ENCODE data around the gene TMEM200A. TPM values are rescaled to one million over a fixed set of nuclear protein-coding genes. Genes with fewer than 3 reads are reported as not detected.

Gene TMEM200A
- total RNA-seq, 2 donors from 2014 or later, result 2.2 to 4.9 TPM

GRCh38 chr6:130389142-130389541 lies 23.3 kb downstream of the TMEM200A start:
- no peak for ATAC-seq (replicated peaks)
- no peaks in the 10 kb centered on the region for H3K36me3 Mint-ChIP-seq (ENCODE audit: low read depth)
- H3K4me3 Mint-ChIP-seq, result no peak overlapping the region
- H3K9me3 Mint-ChIP-seq, result no peaks in the 10 kb centered on the region
- no peaks in the 10 kb centered on the region for H3K4me1 Mint-ChIP-seq
- H3K27ac Mint-ChIP-seq, result no peak overlapping the region
- no peaks in the 10 kb centered on the region for H3K27me3 Mint-ChIP-seq

- H3K36me3 Mint-ChIP-seq (ENCODE audit: low read depth), result no peaks in the 10 kb centered on the region
Measured at GRCh38 chr6:130390890-130391289, 25.1 kb downstream of the TMEM200A start.

GRCh38 chr6:130393306-130393705 lies 27.5 kb downstream of the TMEM200A start:
- H3K27ac Mint-ChIP-seq, result no peak overlapping the region
- no peaks in the 10 kb centered on the region for H3K36me3 Mint-ChIP-seq (ENCODE audit: low read depth)
- no peak for ATAC-seq (replicated peaks)
- H3K4me1 Mint-ChIP-seq, result peaks cover 5% of the 10 kb centered on the region
- H3K4me3 Mint-ChIP-seq, result no peak overlapping the region
- H3K9me3 Mint-ChIP-seq, result no peaks in the 10 kb centered on the region
- H3K27me3 Mint-ChIP-seq, result no peaks in the 10 kb centered on the region

More at GRCh38 chr6:130390890-130391289, 25.1 kb downstream of the TMEM200A start:
- no peaks in the 10 kb centered on the region for H3K27me3 Mint-ChIP-seq
- H3K9me3 Mint-ChIP-seq, result no peaks in the 10 kb centered on the region
- H3K27ac Mint-ChIP-seq, result no peak overlapping the region
- H3K4me1 Mint-ChIP-seq, result no peaks in the 10 kb centered on the region
- ATAC-seq (replicated peaks), result no peak
- H3K4me3 Mint-ChIP-seq, result no peak overlapping the region

- no peak overlapping the region for H3K4me3 Mint-ChIP-seq
- peaks cover 5% of the 10 kb centered on the region for H3K4me1 Mint-ChIP-seq
- no peaks in the 10 kb centered on the region for H3K9me3 Mint-ChIP-seq
- no peaks in the 10 kb centered on the region for H3K36me3 Mint-ChIP-seq (ENCODE audit: low read depth)
- no peaks in the 10 kb centered on the region for H3K27me3 Mint-ChIP-seq
- no peak for ATAC-seq (replicated peaks)
- no peak overlapping the region for H3K27ac Mint-ChIP-seq
Measured at GRCh38 chr6:130394246-130394645, 28.4 kb downstream of the TMEM200A start.

- Mint-ChIP-seq H3K27me3 (no peaks in the 10 kb centered on the region), H3K9me3 (peaks cover 3% of the 10 kb centered on the region), H3K27ac (no peak overlapping the region), H3K36me3 (ENCODE audit: low read depth) (no peaks in the 10 kb centered on the region), H3K4me3 (no peak overlapping the region), H3K4me1 (peaks cover 5% of the 10 kb centered on the region)
- no peak for ATAC-seq (replicated peaks)
Measured at GRCh38 chr6:130395164-130395563, 29.3 kb downstream of the TMEM200A start.

- Mint-ChIP-seq H3K27ac (peak overlapping the region; percentile 63), H3K36me3 (ENCODE audit: low read depth) (no peaks in the 10 kb centered on the region), H3K27me3 (no peaks in the 10 kb centered on the region), H3K9me3 (peaks cover 3% of the 10 kb centered on the region), H3K4me1 (peaks cover 10% of the 10 kb centered on the region), H3K4me3 (peak overlapping the region; percentile 64)
- peak; percentile 38 for ATAC-seq (replicated peaks)
Measured at GRCh38 chr6:130396722-130397121, 30.9 kb downstream of the TMEM200A start.

GRCh38 chr6:130405549-130405948 lies 39.7 kb downstream of the TMEM200A start:
- Mint-ChIP-seq H3K27me3 (no peaks in the 10 kb centered on the region), H3K4me3 (no peak overlapping the region), H3K36me3 (ENCODE audit: low read depth) (no peaks in the 10 kb centered on the region), H3K9me3 (no peaks in the 10 kb centered on the region), H3K27ac (no peak overlapping the region), H3K4me1 (peaks cover 8% of the 10 kb centered on the region)
- no peak for ATAC-seq (replicated peaks)

GRCh38 chr6:130407032-130407431 lies 41.2 kb downstream of the TMEM200A start:
- Mint-ChIP-seq H3K27me3 (no peaks in the 10 kb centered on the region), H3K27ac (no peak overlapping the region), H3K36me3 (ENCODE audit: low read depth) (no peaks in the 10 kb centered on the region), H3K4me3 (no peak overlapping the region), H3K9me3 (no peaks in the 10 kb centered on the region), H3K4me1 (peaks cover 3% of the 10 kb centered on the region)
- ATAC-seq (replicated peaks), result no peak

- ATAC-seq (replicated peaks), result no peak
- no peak overlapping the region for H3K4me3 Mint-ChIP-seq
- H3K9me3 Mint-ChIP-seq, result no peaks in the 10 kb centered on the region
- H3K4me1 Mint-ChIP-seq, result no peaks in the 10 kb centered on the region
- H3K27me3 Mint-ChIP-seq, result no peaks in the 10 kb centered on the region
- H3K36me3 Mint-ChIP-seq (ENCODE audit: low read depth), result no peaks in the 10 kb centered on the region
- H3K27ac Mint-ChIP-seq, result no peak overlapping the region
Measured at GRCh38 chr6:130409418-130410100, 43.7 kb downstream of the TMEM200A start.

- no peaks in the 10 kb centered on the region for H3K4me1 Mint-ChIP-seq
- no peaks in the 10 kb centered on the region for H3K36me3 Mint-ChIP-seq (ENCODE audit: low read depth)
- H3K9me3 Mint-ChIP-seq, result no peaks in the 10 kb centered on the region
- no peak overlapping the region for H3K27ac Mint-ChIP-seq
- no peak overlapping the region for H3K4me3 Mint-ChIP-seq
- ATAC-seq (replicated peaks), result no peak
- no peaks in the 10 kb centered on the region for H3K27me3 Mint-ChIP-seq
Measured at GRCh38 chr6:130411481-130411880, 45.7 kb downstream of the TMEM200A start.

GRCh38 chr6:130412556-130413290 lies 46.9 kb downstream of the TMEM200A start:
- ATAC-seq (replicated peaks), result no peak
- Mint-ChIP-seq H3K9me3 (no peaks in the 10 kb centered on the region), H3K27me3 (no peaks in the 10 kb centered on the region), H3K4me3 (no peak overlapping the region), H3K36me3 (ENCODE audit: low read depth) (no peaks in the 10 kb centered on the region), H3K27ac (no peak overlapping the region), H3K4me1 (no peaks in the 10 kb centered on the region)

GRCh38 chr6:130417951-130418350 lies 52.1 kb downstream of the TMEM200A start:
- H3K36me3 Mint-ChIP-seq (ENCODE audit: low read depth), result no peaks in the 10 kb centered on the region
- H3K27me3 Mint-ChIP-seq, result no peaks in the 10 kb centered on the region
- no peak overlapping the region for H3K27ac Mint-ChIP-seq
- no peaks in the 10 kb centered on the region for H3K4me1 Mint-ChIP-seq
- ATAC-seq (replicated peaks), result no peak
- H3K4me3 Mint-ChIP-seq, result no peak overlapping the region
- H3K9me3 Mint-ChIP-seq, result no peaks in the 10 kb centered on the region

- no peak for ATAC-seq (replicated peaks)
- Mint-ChIP-seq H3K36me3 (ENCODE audit: low read depth) (no peaks in the 10 kb centered on the region), H3K4me1 (no peaks in the 10 kb centered on the region), H3K4me3 (no peak overlapping the region), H3K27ac (no peak overlapping the region), H3K27me3 (no peaks in the 10 kb centered on the region), H3K9me3 (no peaks in the 10 kb centered on the region)
Measured at GRCh38 chr6:130420911-130421310, 55.1 kb downstream of the TMEM200A start.

- no peak for ATAC-seq (replicated peaks)
- Mint-ChIP-seq H3K27me3 (no peaks in the 10 kb centered on the region), H3K4me1 (no peaks in the 10 kb centered on the region), H3K4me3 (no peak overlapping the region), H3K9me3 (no peaks in the 10 kb centered on the region), H3K36me3 (ENCODE audit: low read depth) (no peaks in the 10 kb centered on the region), H3K27ac (no peak overlapping the region)
Measured at GRCh38 chr6:130421585-130421984, 55.8 kb downstream of the TMEM200A start.

GRCh38 chr6:130423044-130423443 lies 57.2 kb downstream of the TMEM200A start:
- no peaks in the 10 kb centered on the region for H3K27me3 Mint-ChIP-seq
- no peak for ATAC-seq (replicated peaks)
- H3K9me3 Mint-ChIP-seq, result no peaks in the 10 kb centered on the region

More at GRCh38 chr6:130423044-130423443, 57.2 kb downstream of the TMEM200A start:
- no peak overlapping the region for H3K4me3 Mint-ChIP-seq
- no peaks in the 10 kb centered on the region for H3K36me3 Mint-ChIP-seq (ENCODE audit: low read depth)
- no peaks in the 10 kb centered on the region for H3K4me1 Mint-ChIP-seq
- no peak overlapping the region for H3K27ac Mint-ChIP-seq

Data from activated T-helper 17 cell treated with anti-CD3 and anti-CD28 coated beads, Interleukin-2, amount 50 U/mL, for 72 hours (primary cell).